SK-N-SH (cell line): ENCODE results near the gene NECTIN2. TPM values are rescaled to one million over a fixed set of nuclear protein-coding genes. Genes with fewer than 3 reads are reported as not detected.
A peak's percentile ranks its signal among the peaks of the same experiment; 100 is the strongest.

Source experiments
- CTCF ChIA-PET: fragments of 300-600, 350-600 bp; formaldehyde crosslinking; extraction: SDS; loops from one replicate; lab custom pipeline; 2021; lab: Yijun Ruan, JAX
- POLR2A ChIA-PET: fragments of 350-600 bp; sonication (Branson Sonifier 250); formaldehyde crosslinking; extraction: SDS; loops from one replicate; lab custom pipeline; 2020; ENCODE audit warnings: antibody characterized with exemption, inconsistent platforms; lab: Yijun Ruan, JAX
- DNase-seq: peaks from one replicate; pipeline ENCODE4 v3.0.0; 2012
- H2AFZ ChIP-seq: fragments of 200-600 bp; sonication (generic); 2 replicates; pipeline ENCODE4 v1.8.1; 2016; ENCODE audit warnings: antibody characterized with exemption, mild to moderate bottlenecking, low read depth
- H3F3A ChIP-seq: fragments of 200-600 bp; sonication (generic); replicated peaks from 2 replicates; pipeline ENCODE3; 2016; ENCODE audit warnings: antibody characterized with exemption, mild to moderate bottlenecking; ENCODE audit not compliant: insufficient read depth
- H3K27ac ChIP-seq, 2 experiments: fragments of 200-500 bp in 1 of 2; fragments of 200-600 bp in 1 of 2; sonication (Bioruptor generic) in 1 of 2; sonication (generic), shearing (Covaris generic) in 1 of 2; 2 replicates each; pipeline versions ENCODE4 v1.5.1 to v1.6.1; 2014 to 2016; ENCODE audit warnings: low read depth in 2 of 2, inconsistent platforms in 1 of 2, low read length in 1 of 2, mild to moderate bottlenecking in 1 of 2, mixed read lengths in 1 of 2
- H3K27me3 ChIP-seq: fragments of 200-600 bp; sonication (generic), shearing (Covaris generic); 2 replicates; pipeline ENCODE4 v1.6.1; 2016; ENCODE audit warnings: mixed run types; ENCODE audit not compliant: insufficient read depth
- H3K36me3 ChIP-seq, 2 experiments: fragments of 200-500 bp in 1 of 2; fragments of 200-600 bp in 1 of 2; sonication (Bioruptor generic) in 1 of 2; sonication (generic) in 1 of 2; replicated peaks in 1 of 2; 2 replicates each; pipeline versions ENCODE3 to v1.5.1; 2014 to 2016; ENCODE audit warnings: low read length in 1 of 2, mild to moderate bottlenecking in 1 of 2; ENCODE audit not compliant: insufficient read depth in 2 of 2, control insufficient read depth in 1 of 2
- H3K4me1 ChIP-seq, 2 experiments: fragments of 200-500 bp in 1 of 2; fragments of 200-600 bp in 1 of 2; sonication (Bioruptor generic) in 1 of 2; sonication (generic), shearing (Covaris generic) in 1 of 2; 2 replicates each; pipeline versions ENCODE4 v1.5.1 to v1.6.1; 2014 to 2016; ENCODE audit warnings: low read depth in 1 of 2, low read length in 1 of 2, mixed run types in 1 of 2; ENCODE audit not compliant: insufficient read depth in 2 of 2, control insufficient read depth in 1 of 2
- H3K4me2 ChIP-seq: fragments of 200-600 bp; sonication (generic), shearing (Covaris generic); 2 replicates; pipeline ENCODE4 v1.6.1; 2017; ENCODE audit warnings: mixed run types
- H3K4me3 ChIP-seq, 2 experiments: fragments of 200-500 bp in 1 of 2; fragments of 200-600 bp in 1 of 2; sonication (Bioruptor generic) in 1 of 2; sonication (generic), shearing (Covaris generic) in 1 of 2; 2 replicates each; pipeline versions ENCODE4 v1.5.1 to v1.8.1; 2014 to 2016; ENCODE audit warnings: low read depth in 2 of 2, inconsistent platforms in 1 of 2, low read length in 1 of 2, mild to moderate bottlenecking in 1 of 2, mixed read lengths in 1 of 2, moderate library complexity in 1 of 2
- H3K79me2 ChIP-seq: fragments of 200-600 bp; sonication (generic); 2 replicates; pipeline ENCODE4 v1.8.1; 2017; ENCODE audit warnings: mild to moderate bottlenecking; ENCODE audit not compliant: insufficient read depth
- H3K9ac ChIP-seq: fragments of 200-600 bp; sonication (generic); 2 replicates; pipeline ENCODE4 v1.6.1; 2017; ENCODE audit warnings: mixed run types
- H3K9me2 ChIP-seq: fragments of 200-600 bp; sonication (generic); 2 replicates; pipeline ENCODE4 v1.6.1; 2017; ENCODE audit warnings: mixed run types
- H3K9me3 ChIP-seq: fragments of 200-600 bp; sonication (generic); 2 replicates; pipeline ENCODE4 v1.6.1; 2017; ENCODE audit warnings: mixed run types, mild to moderate bottlenecking, moderate library complexity
- H4K20me1 ChIP-seq: fragments of 200-600 bp; sonication (generic); 2 replicates; pipeline ENCODE4 v1.6.1; 2017; ENCODE audit warnings: mild to moderate bottlenecking, mixed run types; ENCODE audit not compliant: insufficient read depth
- ELF1 ChIP-seq: IDR thresholded peaks from 2 replicates; pipeline ENCODE4 v1.4.0; 2012
- GABPA ChIP-seq: IDR thresholded peaks from 2 replicates; pipeline ENCODE4 v1.4.0; 2012; ENCODE audit warnings: low read depth, mild to moderate bottlenecking
- GATA2 ChIP-seq: sonication (generic); formaldehyde crosslinking; IDR thresholded peaks from 2 replicates; pipeline ENCODE4 v1.5.0; 2020; ENCODE audit warnings: mild to moderate bottlenecking, missing genetic modification reagents
- JUND ChIP-seq: IDR thresholded peaks from 2 replicates; pipeline ENCODE4 v1.4.0; 2012
- NRF1 ChIP-seq: IDR thresholded peaks from 2 replicates; pipeline ENCODE4 v1.6.1; 2012; ENCODE audit warnings: low read depth, mild to moderate bottlenecking, low read length
- RAD21 ChIP-seq: IDR thresholded peaks from 2 replicates; pipeline ENCODE4 v1.6.1; 2012; ENCODE audit warnings: mild to moderate bottlenecking, low read length
- RXRA ChIP-seq: IDR thresholded peaks from 2 replicates; pipeline ENCODE4 v1.4.0; 2012; ENCODE audit warnings: low read depth, mild to moderate bottlenecking, borderline replicate concordance
- SIN3A ChIP-seq: IDR thresholded peaks from 2 replicates; pipeline ENCODE4 v1.6.1; 2012; ENCODE audit warnings: low read depth, mild to moderate bottlenecking, low read length, moderate library complexity, borderline replicate concordance
- WGBS: methylation state at CpG from one replicate; pipeline ENCODE4 v1.1.6; 2017; ENCODE audit warnings: low lambda C conversion rate; 5-methylcytosine and 5-hydroxymethylcytosine counted together
- polyA plus RNA-seq, 3 experiments: library from polyadenylated mRNA; depleted of rRNA; stranded (reverse); fragments of >200 nt; gene quantifications; 2 replicates each; pipeline ENCODE4 v1.2.3, GENCODE V29; 2012
- TF ChIP-seq, protein P1 (sequence below): IDR thresholded peaks from 2 replicates; pipeline ENCODE4 v1.4.0; 2012; ENCODE audit warnings: low read depth, borderline replicate concordance
- TF ChIP-seq, protein P2 (sequence below): fragments of 200-600 bp; sonication (generic); IDR thresholded peaks from 2 replicates; pipeline ENCODE4 v1.6.1; 2017; ENCODE audit warnings: antibody characterized with exemption, mild to moderate bottlenecking, moderate library complexity
- TF ChIP-seq, protein P3 (sequence below): IDR thresholded peaks from 2 replicates; pipeline ENCODE4; 2012
- TF ChIP-seq, protein P4 (sequence below): fragments of 150-350 bp; IDR thresholded peaks from 2 replicates; pipeline ENCODE4 v1.6.1; 2017; ENCODE audit warnings: antibody characterized with exemption, low read length, low read depth, borderline replicate concordance
- TF ChIP-seq, protein P5 (sequence below): IDR thresholded peaks from 2 replicates; pipeline ENCODE4 v1.4.0; 2012; ENCODE audit warnings: low read depth, borderline replicate concordance
- TF ChIP-seq, protein P6 (sequence below): IDR thresholded peaks from 2 replicates; pipeline ENCODE4 v1.6.1; 2012; ENCODE audit warnings: mild to moderate bottlenecking, low read depth, low read length, moderate library complexity

Gene NECTIN2
- polyA plus RNA-seq, 1 of the 3 experiments (the other 2 are of a cell fraction) = 121 TPM

DNA sequence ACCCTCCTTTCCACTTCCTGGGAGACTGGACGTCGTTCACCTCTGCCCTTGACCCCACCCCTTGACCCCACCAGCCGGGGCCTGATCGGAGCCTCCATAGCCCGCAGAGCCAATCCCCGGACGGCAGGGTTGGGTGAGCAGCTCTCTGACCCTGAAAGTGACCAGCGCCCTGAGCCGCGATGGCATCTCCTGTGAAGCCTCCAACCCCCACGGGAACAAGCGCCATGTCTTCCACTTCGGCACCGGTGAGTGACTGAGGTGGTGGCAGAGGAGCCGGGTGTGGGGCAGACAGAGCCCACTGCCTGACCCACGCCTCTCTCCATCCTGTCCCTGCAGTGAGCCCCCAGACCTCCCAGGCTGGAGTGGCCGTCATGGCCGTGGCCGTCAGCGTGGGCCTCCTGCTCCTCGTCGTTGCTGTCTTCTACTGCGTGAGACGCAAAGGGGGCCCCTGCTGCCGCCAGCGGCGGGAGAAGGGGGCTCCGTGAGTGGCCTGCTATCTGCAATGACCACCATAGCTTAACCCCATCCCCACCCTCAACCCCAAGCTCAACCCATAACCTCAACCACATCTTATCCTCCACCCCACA, 26.8 kb upstream of the NECTIN2 start (continued):
- TF ChIP-seq, protein P1, sequence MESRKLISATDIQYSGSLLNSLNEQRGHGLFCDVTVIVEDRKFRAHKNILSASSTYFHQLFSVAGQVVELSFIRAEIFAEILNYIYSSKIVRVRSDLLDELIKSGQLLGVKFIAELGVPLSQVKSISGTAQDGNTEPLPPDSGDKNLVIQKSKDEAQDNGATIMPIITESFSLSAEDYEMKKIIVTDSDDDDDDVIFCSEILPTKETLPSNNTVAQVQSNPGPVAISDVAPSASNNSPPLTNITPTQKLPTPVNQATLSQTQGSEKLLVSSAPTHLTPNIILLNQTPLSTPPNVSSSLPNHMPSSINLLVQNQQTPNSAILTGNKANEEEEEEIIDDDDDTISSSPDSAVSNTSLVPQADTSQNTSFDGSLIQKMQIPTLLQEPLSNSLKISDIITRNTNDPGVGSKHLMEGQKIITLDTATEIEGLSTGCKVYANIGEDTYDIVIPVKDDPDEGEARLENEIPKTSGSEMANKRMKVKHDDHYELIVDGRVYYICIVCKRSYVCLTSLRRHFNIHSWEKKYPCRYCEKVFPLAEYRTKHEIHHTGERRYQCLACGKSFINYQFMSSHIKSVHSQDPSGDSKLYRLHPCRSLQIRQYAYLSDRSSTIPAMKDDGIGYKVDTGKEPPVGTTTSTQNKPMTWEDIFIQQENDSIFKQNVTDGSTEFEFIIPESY = no peak

DNA sequence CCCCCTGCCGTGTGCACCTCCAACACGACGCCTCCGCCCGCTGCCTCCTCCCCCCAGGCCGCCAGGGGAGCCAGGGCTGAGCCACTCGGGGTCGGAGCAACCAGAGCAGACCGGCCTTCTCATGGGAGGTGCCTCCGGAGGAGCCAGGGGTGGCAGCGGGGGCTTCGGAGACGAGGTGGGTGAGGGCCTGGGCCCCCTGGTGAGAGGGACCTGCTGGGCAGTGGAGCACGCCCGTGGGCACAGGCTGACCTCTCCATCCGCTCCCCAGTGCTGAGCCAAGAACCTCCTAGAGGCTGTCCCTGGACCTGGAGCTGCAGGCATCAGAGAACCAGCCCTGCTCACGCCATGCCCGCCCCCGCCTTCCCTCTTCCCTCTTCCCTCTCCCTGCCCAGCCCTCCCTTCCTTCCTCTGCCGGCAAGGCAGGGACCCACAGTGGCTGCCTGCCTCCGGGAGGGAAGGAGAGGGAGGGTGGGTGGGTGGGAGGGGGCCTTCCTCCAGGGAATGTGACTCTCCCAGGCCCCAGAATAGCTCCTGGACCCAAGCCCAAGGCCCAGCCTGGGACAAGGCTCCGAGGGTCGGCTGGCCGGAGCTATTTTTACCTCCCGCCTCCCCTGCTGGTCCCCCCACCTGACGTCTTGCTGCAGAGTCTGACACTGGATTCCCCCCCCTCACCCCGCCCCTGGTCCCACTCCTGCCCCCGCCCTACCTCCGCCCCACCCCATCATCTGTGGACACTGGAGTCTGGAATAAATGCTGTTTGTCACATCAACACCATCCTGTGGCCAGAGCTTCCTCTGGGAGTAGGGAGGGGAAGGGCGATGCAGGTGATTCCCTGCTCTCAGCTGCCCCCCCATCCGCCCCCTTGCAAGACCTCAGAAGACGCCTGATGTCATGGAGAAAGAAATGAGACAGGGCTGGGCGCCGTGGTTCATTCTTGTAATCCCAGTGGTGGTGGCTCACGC, 25.2 kb upstream of the NECTIN2 start:
- 38% methylated on average over 28 of the region's 35 CpGs for WGBS
- H3K27ac ChIP-seq = no peak overlapping the region
- no peak overlapping the region for H2AFZ ChIP-seq
- ChIA-PET CTCF (interaction anchor here (0.7 to 3.9 kb wide), 8 partner anchors 9 to 97 kb away, joined by 3 to 18 read pairs (median 4); partner anchors contain the start of gene NECTIN2), POLR2A (no interaction called here)
- no peaks in the 10 kb centered on the region for H3K36me3 ChIP-seq
- H3K4me2 ChIP-seq = peak overlapping the region; percentile 41; the same call in 1 of the 2 replicates
- no peaks in the 10 kb centered on the region for H4K20me1 ChIP-seq
- no peaks in the 10 kb centered on the region for H3F3A ChIP-seq
- H3K4me1 ChIP-seq = no peaks in the 10 kb centered on the region
- no peaks in the 10 kb centered on the region for H3K9me3 ChIP-seq
- H3K79me2 ChIP-seq = no peaks in the 10 kb centered on the region
- no peaks in the 10 kb centered on the region for H3K9me2 ChIP-seq
- H3K27me3 ChIP-seq = peaks cover 44% of the 10 kb centered on the region; the same call in 1 of the 2 replicates
- DNase-seq = no peak
- no peak overlapping the region for H3K4me3 ChIP-seq
- H3K9ac ChIP-seq = no peak overlapping the region
- TF ChIP-seq GABPA (no peak), RAD21 (no peak), GATA2 (no peak), SIN3A (no peak), RXRA (no peak), JUND (no peak), NRF1 (no peak), ELF1 (no peak)
- TF ChIP-seq, protein P1 = no peak
- TF ChIP-seq, protein P2, sequence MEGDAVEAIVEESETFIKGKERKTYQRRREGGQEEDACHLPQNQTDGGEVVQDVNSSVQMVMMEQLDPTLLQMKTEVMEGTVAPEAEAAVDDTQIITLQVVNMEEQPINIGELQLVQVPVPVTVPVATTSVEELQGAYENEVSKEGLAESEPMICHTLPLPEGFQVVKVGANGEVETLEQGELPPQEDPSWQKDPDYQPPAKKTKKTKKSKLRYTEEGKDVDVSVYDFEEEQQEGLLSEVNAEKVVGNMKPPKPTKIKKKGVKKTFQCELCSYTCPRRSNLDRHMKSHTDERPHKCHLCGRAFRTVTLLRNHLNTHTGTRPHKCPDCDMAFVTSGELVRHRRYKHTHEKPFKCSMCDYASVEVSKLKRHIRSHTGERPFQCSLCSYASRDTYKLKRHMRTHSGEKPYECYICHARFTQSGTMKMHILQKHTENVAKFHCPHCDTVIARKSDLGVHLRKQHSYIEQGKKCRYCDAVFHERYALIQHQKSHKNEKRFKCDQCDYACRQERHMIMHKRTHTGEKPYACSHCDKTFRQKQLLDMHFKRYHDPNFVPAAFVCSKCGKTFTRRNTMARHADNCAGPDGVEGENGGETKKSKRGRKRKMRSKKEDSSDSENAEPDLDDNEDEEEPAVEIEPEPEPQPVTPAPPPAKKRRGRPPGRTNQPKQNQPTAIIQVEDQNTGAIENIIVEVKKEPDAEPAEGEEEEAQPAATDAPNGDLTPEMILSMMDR = no peak
- TF ChIP-seq, protein P3, sequence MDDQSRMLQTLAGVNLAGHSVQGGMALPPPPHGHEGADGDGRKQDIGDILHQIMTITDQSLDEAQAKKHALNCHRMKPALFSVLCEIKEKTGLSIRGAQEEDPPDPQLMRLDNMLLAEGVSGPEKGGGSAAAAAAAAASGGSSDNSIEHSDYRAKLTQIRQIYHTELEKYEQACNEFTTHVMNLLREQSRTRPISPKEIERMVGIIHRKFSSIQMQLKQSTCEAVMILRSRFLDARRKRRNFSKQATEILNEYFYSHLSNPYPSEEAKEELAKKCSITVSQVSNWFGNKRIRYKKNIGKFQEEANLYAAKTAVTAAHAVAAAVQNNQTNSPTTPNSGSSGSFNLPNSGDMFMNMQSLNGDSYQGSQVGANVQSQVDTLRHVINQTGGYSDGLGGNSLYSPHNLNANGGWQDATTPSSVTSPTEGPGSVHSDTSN = no peak
- TF ChIP-seq, protein P4, sequence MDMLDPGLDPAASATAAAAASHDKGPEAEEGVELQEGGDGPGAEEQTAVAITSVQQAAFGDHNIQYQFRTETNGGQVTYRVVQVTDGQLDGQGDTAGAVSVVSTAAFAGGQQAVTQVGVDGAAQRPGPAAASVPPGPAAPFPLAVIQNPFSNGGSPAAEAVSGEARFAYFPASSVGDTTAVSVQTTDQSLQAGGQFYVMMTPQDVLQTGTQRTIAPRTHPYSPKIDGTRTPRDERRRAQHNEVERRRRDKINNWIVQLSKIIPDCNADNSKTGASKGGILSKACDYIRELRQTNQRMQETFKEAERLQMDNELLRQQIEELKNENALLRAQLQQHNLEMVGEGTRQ = no peak
- TF ChIP-seq, protein P5, sequence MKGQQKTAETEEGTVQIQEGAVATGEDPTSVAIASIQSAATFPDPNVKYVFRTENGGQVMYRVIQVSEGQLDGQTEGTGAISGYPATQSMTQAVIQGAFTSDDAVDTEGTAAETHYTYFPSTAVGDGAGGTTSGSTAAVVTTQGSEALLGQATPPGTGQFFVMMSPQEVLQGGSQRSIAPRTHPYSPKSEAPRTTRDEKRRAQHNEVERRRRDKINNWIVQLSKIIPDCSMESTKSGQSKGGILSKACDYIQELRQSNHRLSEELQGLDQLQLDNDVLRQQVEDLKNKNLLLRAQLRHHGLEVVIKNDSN = no peak
- TF ChIP-seq, protein P6, sequence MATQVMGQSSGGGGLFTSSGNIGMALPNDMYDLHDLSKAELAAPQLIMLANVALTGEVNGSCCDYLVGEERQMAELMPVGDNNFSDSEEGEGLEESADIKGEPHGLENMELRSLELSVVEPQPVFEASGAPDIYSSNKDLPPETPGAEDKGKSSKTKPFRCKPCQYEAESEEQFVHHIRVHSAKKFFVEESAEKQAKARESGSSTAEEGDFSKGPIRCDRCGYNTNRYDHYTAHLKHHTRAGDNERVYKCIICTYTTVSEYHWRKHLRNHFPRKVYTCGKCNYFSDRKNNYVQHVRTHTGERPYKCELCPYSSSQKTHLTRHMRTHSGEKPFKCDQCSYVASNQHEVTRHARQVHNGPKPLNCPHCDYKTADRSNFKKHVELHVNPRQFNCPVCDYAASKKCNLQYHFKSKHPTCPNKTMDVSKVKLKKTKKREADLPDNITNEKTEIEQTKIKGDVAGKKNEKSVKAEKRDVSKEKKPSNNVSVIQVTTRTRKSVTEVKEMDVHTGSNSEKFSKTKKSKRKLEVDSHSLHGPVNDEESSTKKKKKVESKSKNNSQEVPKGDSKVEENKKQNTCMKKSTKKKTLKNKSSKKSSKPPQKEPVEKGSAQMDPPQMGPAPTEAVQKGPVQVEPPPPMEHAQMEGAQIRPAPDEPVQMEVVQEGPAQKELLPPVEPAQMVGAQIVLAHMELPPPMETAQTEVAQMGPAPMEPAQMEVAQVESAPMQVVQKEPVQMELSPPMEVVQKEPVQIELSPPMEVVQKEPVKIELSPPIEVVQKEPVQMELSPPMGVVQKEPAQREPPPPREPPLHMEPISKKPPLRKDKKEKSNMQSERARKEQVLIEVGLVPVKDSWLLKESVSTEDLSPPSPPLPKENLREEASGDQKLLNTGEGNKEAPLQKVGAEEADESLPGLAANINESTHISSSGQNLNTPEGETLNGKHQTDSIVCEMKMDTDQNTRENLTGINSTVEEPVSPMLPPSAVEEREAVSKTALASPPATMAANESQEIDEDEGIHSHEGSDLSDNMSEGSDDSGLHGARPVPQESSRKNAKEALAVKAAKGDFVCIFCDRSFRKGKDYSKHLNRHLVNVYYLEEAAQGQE = no peak
